Stomach (tissue), 4 donors: ENCODE results near the gene PRRC2C.

Experiments
- POLR2A ChIP-seq, 4 donors: fragments of 450-650 bp; IDR thresholded peaks; one replicate each; pipeline ENCODE4 v1.6.1; 2016; ENCODE audit warnings: antibody characterized with exemption in 4 of 4, control low read depth in 2 of 4, mild to moderate bottlenecking in 1 of 4, moderate library complexity in 1 of 4
- POLR2AphosphoS5 ChIP-seq, 3 donors: sonication (generic); formaldehyde crosslinking; IDR thresholded peaks; one replicate each; pipeline ENCODE4 v1.6.1; 2016; ENCODE audit warnings: antibody characterized with exemption in 3 of 3
- TF ChIP-seq, protein P1 (sequence below), 7 experiments: fragments of 450-650 bp in 4 of 7; fragments of 200-600 bp in 3 of 7; sonication (generic) in 3 of 7; IDR thresholded peaks; one replicate each; pipeline ENCODE4 v1.5.1; 2016 to 2019; ENCODE audit warnings: antibody characterized with exemption in 7 of 7, control low read depth in 2 of 7, mild to moderate bottlenecking in 1 of 7

DNA sequence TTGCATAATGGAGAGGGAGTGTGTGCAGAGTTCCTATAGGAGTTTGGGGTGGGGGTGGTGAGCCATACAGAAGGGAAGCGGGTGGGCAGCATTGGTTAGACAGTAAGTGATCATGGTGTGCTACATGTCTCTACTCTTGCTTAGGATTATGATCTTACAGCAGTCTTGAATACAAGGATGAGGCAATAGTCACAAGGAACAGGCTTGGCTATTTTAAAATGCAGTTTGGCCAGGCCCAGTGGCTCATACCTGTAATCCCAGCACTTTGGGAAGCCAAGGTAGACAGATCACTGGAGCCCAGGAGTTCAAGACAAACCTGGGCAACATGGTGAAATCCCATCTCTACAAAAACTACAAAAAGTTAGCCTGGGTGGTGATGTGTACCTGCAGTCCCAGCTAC is 154.9 kb downstream of the PRRC2C start:
- TF ChIP-seq POLR2AphosphoS5 (IDR thresholded peaks at IDR 0.05) (no peak), POLR2A (IDR thresholded peaks at IDR 0.05) (no peak)
- TF ChIP-seq, protein P1, sequence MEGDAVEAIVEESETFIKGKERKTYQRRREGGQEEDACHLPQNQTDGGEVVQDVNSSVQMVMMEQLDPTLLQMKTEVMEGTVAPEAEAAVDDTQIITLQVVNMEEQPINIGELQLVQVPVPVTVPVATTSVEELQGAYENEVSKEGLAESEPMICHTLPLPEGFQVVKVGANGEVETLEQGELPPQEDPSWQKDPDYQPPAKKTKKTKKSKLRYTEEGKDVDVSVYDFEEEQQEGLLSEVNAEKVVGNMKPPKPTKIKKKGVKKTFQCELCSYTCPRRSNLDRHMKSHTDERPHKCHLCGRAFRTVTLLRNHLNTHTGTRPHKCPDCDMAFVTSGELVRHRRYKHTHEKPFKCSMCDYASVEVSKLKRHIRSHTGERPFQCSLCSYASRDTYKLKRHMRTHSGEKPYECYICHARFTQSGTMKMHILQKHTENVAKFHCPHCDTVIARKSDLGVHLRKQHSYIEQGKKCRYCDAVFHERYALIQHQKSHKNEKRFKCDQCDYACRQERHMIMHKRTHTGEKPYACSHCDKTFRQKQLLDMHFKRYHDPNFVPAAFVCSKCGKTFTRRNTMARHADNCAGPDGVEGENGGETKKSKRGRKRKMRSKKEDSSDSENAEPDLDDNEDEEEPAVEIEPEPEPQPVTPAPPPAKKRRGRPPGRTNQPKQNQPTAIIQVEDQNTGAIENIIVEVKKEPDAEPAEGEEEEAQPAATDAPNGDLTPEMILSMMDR (IDR thresholded peaks at IDR 0.05) = no peak
